OCI-LY7 (cell line): Measurements from ENCODE around the gene ZNF281. TPM values are rescaled to one million over a fixed set of nuclear protein-coding genes. Genes with fewer than 3 reads are reported as not detected.

Source experiments
- BruUV-seq: library from RNA; stranded (reverse); fragments of 400-500 nt; replicated peaks from 2 replicates; lab custom pipeline; 2021; lab: Mats Ljungman, UMichigan
- CTCF ChIA-PET: fragments of 300-600 bp; sonication (Branson Sonifier 250); formaldehyde crosslinking; loops from one replicate; lab custom pipeline; 2022; ENCODE audit warnings: antibody characterized with exemption; ENCODE audit not compliant: unreplicated experiment; lab: Charles Lee
- POLR2A ChIA-PET: fragments of 300-600 bp; sonication (Branson Sonifier 250); formaldehyde crosslinking; loops from one replicate; lab custom pipeline; 2022; ENCODE audit warnings: antibody characterized with exemption; lab: Charles Lee
- DNase-seq: peaks from one replicate; pipeline ENCODE4 v3.0.0-alpha.2; 2015; ENCODE audit warnings: low spot score
- H2AFZ ChIP-seq: fragments of 200-600 bp; sonication (generic), shearing (Covaris generic); 2 replicates; pipeline ENCODE4 v1.6.1; 2014; ENCODE audit warnings: mild to moderate bottlenecking, antibody characterized with exemption, low read length, moderate library complexity
- H3K27ac ChIP-seq: fragments of 200-600 bp; sonication (generic); 2 replicates; pipeline ENCODE4 v1.5.1; 2014; ENCODE audit warnings: mixed run types, low read depth, mild to moderate bottlenecking, moderate library complexity, low read length, inconsistent platforms; ENCODE audit not compliant: poor library complexity, severe bottlenecking
- H3K36me3 ChIP-seq: fragments of 200-600 bp; sonication (generic); 2 replicates; pipeline ENCODE4 v1.6.1; 2014; ENCODE audit warnings: mild to moderate bottlenecking, antibody characterized with exemption, low read length, moderate library complexity, mixed read lengths; ENCODE audit not compliant: insufficient read depth
- H3K4me1 ChIP-seq: fragments of 200-600 bp; sonication (generic); 2 replicates; pipeline ENCODE4 v1.5.1; 2014; ENCODE audit warnings: mild to moderate bottlenecking, low read length; ENCODE audit not compliant: insufficient read depth, poor library complexity, severe bottlenecking
- H3K4me2 ChIP-seq: fragments of 200-600 bp; sonication (generic); 2 replicates; pipeline ENCODE4 v1.6.1; 2014; ENCODE audit warnings: mild to moderate bottlenecking, low read length
- H3K4me3 ChIP-seq: fragments of 200-600 bp; sonication (generic); 2 replicates; pipeline ENCODE4 v1.5.1; 2014; ENCODE audit warnings: mild to moderate bottlenecking, low read depth, low read length; ENCODE audit not compliant: poor library complexity, severe bottlenecking
- H3K79me2 ChIP-seq: fragments of 200-600 bp; sonication (generic); 2 replicates; pipeline ENCODE4 v1.6.1; 2016; ENCODE audit warnings: low read depth, mild to moderate bottlenecking, low read length, moderate library complexity, mixed read lengths; ENCODE audit not compliant: insufficient read depth
- H3K9me2 ChIP-seq: fragments of 200-600 bp; sonication (generic); 2 replicates; pipeline ENCODE4 v1.6.1; 2016; ENCODE audit warnings: mild to moderate bottlenecking, low read length, mixed read lengths; ENCODE audit not compliant: insufficient read depth
- H3K9me3 ChIP-seq: fragments of 200-600 bp; sonication (generic); 2 replicates; pipeline ENCODE4 v1.6.1; 2014; ENCODE audit warnings: mild to moderate bottlenecking, mixed run types, low read length, mixed read lengths
- H4K20me1 ChIP-seq: fragments of 200-600 bp; sonication (generic); 2 replicates; pipeline ENCODE4 v1.6.1; 2014; ENCODE audit warnings: mild to moderate bottlenecking, antibody characterized with exemption, low read length, moderate library complexity, mixed read lengths; ENCODE audit not compliant: insufficient read depth
- CTCF ChIP-seq: fragments of 200-600 bp; sonication (generic); conservative IDR thresholded peaks from 2 replicates; pipeline ENCODE4 v1.5.1; 2014; ENCODE audit warnings: mild to moderate bottlenecking, antibody characterized with exemption, low read length, moderate library complexity, mixed read lengths
- EZH2phosphoT487 ChIP-seq: fragments of 200-600 bp; sonication (generic); IDR thresholded peaks from 2 replicates; pipeline ENCODE4 v1.6.1; 2018; ENCODE audit warnings: low read depth, borderline replicate concordance, mild to moderate bottlenecking, mixed run types, antibody characterized with exemption, low read length, moderate library complexity, mixed read lengths
- intact Hi-C: fragments of 100-400 bp; cut with micrococcal nuclease; formaldehyde crosslinking; loops from one replicate; pipeline ENCODE4 v1.10.0; 2022; ENCODE audit not compliant: unreplicated experiment
- total RNA-seq, 2 experiments: library from RNA; depleted of rRNA in 1 of 2; stranded (reverse); fragments of >200 nt in 1 of 2; shearing (Covaris generic) in 1 of 2; gene quantifications; 2 replicates each; pipeline ENCODE4 v1.2.3, GENCODE V29; 2014 to 2022

The ZNF281 gene
- total RNA-seq, 2 experiments from 2014 or later, result 23.6 to 24.2 TPM

- Histone ChIP-seq H3K4me3 (peak overlapping the region; percentile 48), H4K20me1 (peaks cover 39% of the 10 kb centered on the region), H3K36me3 (peaks cover 76% of the 10 kb centered on the region), H3K9me3 (no peaks in the 10 kb centered on the region), H3K27ac (no peak overlapping the region), H3K4me2 (peak overlapping the region; percentile 98), H3K4me1 (peaks cover 54% of the 10 kb centered on the region), H3K9me2 (no peaks in the 10 kb centered on the region), H3K79me2 (peaks cover 79% of the 10 kb centered on the region), H2AFZ (no peak overlapping the region)
- TF ChIP-seq CTCF, result no peak
- no peak for TF ChIP-seq EZH2phosphoT487
- ChIA-PET CTCF (no interaction called here), POLR2A (interaction anchor here (0.6 to 1.4 kb wide), 8 partner anchors 12 to 118 kb away, joined by 3 to 8 read pairs (median 4); no protein-coding TSS in a partner anchor)
- BruUV-seq, result TSS peak; percentile 38
- DNase-seq, result no peak
- intact Hi-C loops, result loop anchor here (5.0 to 10.0 kb wide), 3 partner anchors 69 to 431 kb away; no protein-coding TSS in a partner anchor
These were observed 3.6 kb downstream of the ZNF281 start for GRCh38 chr1:200406161-200406797.

- H3K9me2 ChIP-seq, result no peaks in the 10 kb centered on the region
- intact Hi-C loops, result loop anchor here (5.0 to 10.0 kb wide), 3 partner anchors 68 to 430 kb away; no protein-coding TSS in a partner anchor
- BruUV-seq, result no TSS peak
- DNase-seq, result no peak
- peaks cover 89% of the 10 kb centered on the region for H3K79me2 ChIP-seq
- peaks cover 39% of the 10 kb centered on the region for H4K20me1 ChIP-seq
- peak overlapping the region; percentile 48 for H3K4me3 ChIP-seq
- peak overlapping the region; percentile 98 for H3K4me2 ChIP-seq
- no peak overlapping the region for H3K27ac ChIP-seq
- TF ChIP-seq CTCF (no peak), EZH2phosphoT487 (no peak)
- ChIA-PET CTCF (interaction anchor here (1.1 kb wide), 1 partner anchor 98 kb away, joined by 3 read pairs; no protein-coding TSS in a partner anchor), POLR2A (interaction anchor here (0.8 to 1.2 kb wide), 5 partner anchors 11 to 446 kb away, joined by 3 to 8 read pairs (median 4); no protein-coding TSS in a partner anchor)
- H3K4me1 ChIP-seq, result peaks cover 51% of the 10 kb centered on the region
- H3K9me3 ChIP-seq, result no peaks in the 10 kb centered on the region
- H3K36me3 ChIP-seq, result peaks cover 84% of the 10 kb centered on the region
- H2AFZ ChIP-seq, result no peak overlapping the region
These were observed 4.6 kb downstream of the ZNF281 start for GRCh38 chr1:200405264-200405663.

GRCh38 chr1:200401708-200402107 lies 8.1 kb downstream of the ZNF281 start:
- intact Hi-C loops, result loop anchor here (10.0 kb wide), 1 partner anchor 427 kb away; no protein-coding TSS in a partner anchor
- POLR2A ChIA-PET, result interaction anchor here (1.0 kb wide), 1 partner anchor 24 kb away, joined by 4 read pairs; no protein-coding TSS in a partner anchor

More at GRCh38 chr1:200401708-200402107, 8.1 kb downstream of the ZNF281 start:
- H3K9me2 ChIP-seq, result no peaks in the 10 kb centered on the region
- H3K9me3 ChIP-seq, result no peaks in the 10 kb centered on the region
- H4K20me1 ChIP-seq, result peaks cover 17% of the 10 kb centered on the region
- no peak for TF ChIP-seq CTCF
- no peak for TF ChIP-seq EZH2phosphoT487
- no TSS peak for BruUV-seq
- DNase-seq, result no peak
- no peak overlapping the region for H3K27ac ChIP-seq
- no peak overlapping the region for H3K4me3 ChIP-seq
- H3K4me1 ChIP-seq, result peaks cover 28% of the 10 kb centered on the region
- H3K36me3 ChIP-seq, result peaks cover 63% of the 10 kb centered on the region
- CTCF ChIA-PET, result no interaction called here
- peaks cover 58% of the 10 kb centered on the region for H3K79me2 ChIP-seq
- H3K4me2 ChIP-seq, result no peak overlapping the region
- no peak overlapping the region for H2AFZ ChIP-seq
